HG03342 (cell line): ENCODE measurements around the gene KLC1.

ENCODE experiments used
- ATAC-seq: cut with Tn5 transposase; IDR thresholded peaks from one replicate; pipeline ENCODE4 v1.9.1; 2021; ENCODE audit warnings: mild to moderate bottlenecking, moderate library complexity; ENCODE audit not compliant: unreplicated experiment

The KLC1 gene

DNA sequence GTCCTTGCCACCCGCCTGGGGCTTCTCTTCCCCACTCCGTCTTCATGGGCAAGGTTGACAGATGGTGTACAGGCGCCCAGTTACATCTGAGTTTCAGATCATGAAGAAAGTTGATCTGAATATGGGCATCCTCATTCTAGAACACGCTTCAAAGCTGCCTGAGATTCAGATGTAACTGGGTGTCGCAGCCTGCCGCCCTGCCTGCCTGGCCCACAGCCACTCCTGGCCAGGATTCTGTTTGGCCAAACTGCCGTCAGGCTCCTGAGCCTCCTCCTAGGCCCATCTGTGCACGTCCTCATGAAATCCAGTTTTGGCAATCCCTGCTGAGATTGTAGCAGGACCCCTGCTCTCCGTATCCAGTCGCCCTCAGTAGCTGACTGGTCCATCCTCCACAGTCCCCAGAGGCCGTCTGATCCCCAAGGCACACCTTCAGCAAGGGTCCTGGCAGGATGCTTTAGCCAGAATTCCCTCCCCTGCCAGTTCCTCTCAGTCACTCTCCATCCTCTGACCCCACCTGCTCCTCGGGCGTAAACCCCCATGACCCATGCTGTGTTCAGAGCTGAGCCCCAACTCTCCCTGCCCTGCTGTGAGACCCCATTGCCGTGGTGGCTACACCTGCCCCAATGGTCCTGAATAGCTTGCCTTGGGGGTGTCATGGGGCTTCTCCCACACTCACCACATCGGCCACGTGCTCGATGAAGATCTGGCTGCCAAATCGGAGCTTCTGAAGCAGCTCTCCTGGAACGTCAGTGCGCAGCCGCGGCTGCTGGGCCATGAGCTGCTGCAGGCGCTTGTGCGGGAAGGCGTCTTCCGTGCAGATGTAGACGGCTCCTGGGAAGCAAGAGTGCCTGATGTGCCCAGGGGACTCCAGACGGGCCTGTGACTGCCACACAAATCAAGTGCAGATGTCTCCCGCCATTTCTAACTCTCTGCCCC lies 73.8 kb downstream of the KLC1 start:
- no peak for ATAC-seq

- no peak for ATAC-seq
These were observed 74.7 kb downstream of the KLC1 start for GRCh38 chr14:103703433-103704385.

- no peak for ATAC-seq
These were observed 75.7 kb downstream of the KLC1 start for GRCh38 chr14:103704708-103705107.

DNA sequence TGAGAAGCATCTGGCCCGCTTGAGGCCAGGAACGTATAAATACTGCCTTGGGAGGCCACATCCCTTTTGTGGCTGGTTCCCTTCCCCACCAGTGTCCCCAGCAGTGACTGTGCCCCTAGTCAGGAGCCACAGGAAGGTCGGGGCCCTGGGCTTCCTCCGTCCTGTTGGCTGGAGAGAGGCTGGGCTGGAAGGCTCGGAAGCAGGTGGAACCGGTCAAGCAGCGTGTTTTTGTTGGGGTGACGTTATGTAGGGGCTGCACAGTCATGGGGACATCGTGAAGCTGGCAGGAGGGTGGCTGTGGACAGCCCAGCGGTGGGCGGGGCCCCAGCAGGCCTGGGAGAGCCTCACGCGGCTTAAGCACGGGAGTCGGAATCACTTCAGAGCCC lies 76.1 kb downstream of the KLC1 start:
- ATAC-seq: no peak

- ATAC-seq: no peak
These were observed 76.7 kb downstream of the KLC1 start for GRCh38 chr14:103705504-103706284.

DNA sequence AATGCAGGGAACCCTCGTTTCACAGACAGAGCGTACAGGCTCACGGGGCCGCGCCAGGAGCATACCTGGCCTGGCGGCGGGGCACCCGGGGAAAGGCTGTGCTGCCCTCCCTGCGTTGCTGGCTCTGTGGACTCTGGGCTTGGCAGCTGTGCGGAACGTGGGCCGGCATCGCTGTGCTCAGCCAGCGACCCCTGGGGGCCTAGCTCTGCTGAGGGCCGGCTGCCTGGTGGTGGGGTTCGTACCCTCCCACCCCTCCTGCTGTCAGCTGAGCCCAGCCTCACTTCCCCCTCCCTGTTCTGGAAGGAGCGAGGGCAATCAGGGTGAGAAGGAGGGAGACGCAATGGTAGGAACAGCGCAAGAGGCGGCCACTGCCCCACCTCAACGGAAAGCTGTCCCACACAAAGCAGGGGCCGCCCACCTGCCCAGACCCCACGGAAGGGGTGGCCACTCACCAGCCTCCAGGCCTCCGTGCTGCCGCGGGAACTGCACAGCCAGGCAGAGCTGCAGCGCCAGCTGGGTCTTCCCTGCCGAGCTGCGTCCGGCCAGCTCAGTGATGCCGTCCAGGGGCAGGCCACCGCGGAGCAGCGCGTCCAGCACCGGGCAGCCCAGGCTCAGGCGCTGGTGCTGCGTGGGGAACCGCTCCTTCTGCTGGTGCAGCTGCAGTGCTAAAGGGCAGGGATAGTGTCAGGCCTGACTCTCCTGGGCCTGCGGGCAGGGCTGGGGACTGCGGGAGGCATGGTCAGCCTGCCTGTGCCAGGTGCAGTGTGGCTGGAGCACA lies 77.7 kb downstream of the KLC1 start:
- ATAC-seq: no peak

- no peak for ATAC-seq
These were observed 78.6 kb downstream of the KLC1 start for GRCh38 chr14:103707329-103708263.

DNA sequence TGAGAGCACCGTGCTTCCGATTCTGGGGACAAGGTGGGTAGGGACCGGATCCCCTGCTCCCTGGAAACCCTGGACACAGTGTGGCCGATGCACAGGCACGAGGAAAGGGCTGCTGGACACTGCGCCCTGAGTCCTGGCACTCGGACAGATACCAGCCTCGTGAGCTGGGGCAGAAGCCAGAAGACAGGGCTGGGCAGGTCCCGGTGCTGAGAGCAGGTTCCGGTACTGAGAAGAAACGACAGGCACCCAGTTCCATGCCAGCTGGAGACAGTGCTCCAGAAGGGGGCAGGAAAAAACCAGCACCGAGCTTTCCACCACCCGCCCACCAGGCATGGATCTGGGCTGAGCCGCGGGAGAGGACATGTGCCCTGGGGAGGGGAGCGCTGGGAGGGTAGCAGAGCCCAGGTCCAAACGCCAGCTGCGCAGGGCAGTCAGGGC lies 79.8 kb downstream of the KLC1 start:
- no peak for ATAC-seq

DNA sequence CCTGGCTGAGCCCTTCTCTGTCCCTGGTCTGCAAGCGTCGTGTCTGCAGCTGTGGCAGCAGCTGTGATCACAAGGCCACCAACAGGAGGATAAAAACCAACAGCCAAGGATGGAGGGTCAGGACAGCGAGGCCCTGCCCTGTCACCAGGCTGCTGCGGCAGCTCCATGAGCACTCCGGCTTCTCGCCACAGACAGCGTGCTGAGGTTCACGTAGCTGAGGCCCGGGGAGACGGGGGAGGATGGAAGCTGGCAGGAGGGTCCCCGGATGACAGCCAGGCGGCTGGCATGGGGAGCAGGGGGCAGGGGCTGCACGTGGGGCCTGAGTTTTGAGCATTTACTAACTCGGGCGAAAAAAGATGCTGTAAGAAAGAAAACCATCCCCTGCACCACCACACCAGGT lies 80.8 kb downstream of the KLC1 start:
- ATAC-seq: no peak

- ATAC-seq: no peak
These were observed 81.9 kb downstream of the KLC1 start for GRCh38 chr14:103710771-103711377.

GRCh38 chr14:103711516-103712431 lies 82.8 kb downstream of the KLC1 start:
- ATAC-seq: no peak

GRCh38 chr14:103712633-103713247 lies 83.7 kb downstream of the KLC1 start:
- ATAC-seq: no peak

- no peak for ATAC-seq
These were observed 84.5 kb downstream of the KLC1 start for GRCh38 chr14:103713304-103714062.

DNA sequence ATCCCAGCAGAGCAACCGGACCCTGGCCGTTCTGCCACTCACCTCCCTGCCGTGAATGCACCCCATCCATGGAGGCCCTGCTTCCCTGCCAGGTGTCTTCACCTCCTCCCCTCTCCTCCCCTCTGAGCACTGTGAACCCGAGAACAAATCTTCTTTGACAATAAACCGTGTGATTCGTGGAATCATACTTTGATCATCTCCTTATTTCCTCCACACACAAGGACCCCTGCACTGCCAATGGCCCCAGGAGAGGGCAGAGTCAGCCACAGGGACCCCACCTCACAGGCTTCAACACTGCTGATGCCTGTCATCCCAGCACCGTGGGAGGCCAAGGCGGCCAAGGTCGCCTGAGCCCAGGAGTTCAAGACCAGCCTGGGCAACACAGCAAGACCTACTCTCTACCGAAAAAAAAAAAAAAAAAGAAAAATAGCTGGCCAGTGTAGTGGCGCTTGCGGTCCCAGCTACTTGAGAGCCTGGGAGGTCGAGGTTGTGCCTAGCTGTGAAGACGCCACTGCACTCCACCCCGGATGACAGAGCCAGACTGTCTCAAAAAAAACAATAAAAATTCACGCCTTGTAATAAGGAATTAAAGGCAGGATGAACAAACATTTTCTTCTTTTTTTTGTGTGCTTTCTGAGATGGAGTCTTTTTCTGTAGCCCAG lies 85.2 kb downstream of the KLC1 start:
- no peak for ATAC-seq

- ATAC-seq: peak; percentile 93
These were observed 86.3 kb downstream of the KLC1 start, which contains the start of the genes XRCC3 and ZFYVE21 for GRCh38 chr14:103715052-103716000. XRCC3 (minus strand) TSS chr14:103715451; CDS start chr14:103711087, 4,364 bp downstream. ZFYVE21 (plus strand) TSS chr14:103715810; CDS start chr14:103715842, 32 bp downstream.
